ENCODE results near the gene HNF4A.

Gene HNF4A

DNA sequence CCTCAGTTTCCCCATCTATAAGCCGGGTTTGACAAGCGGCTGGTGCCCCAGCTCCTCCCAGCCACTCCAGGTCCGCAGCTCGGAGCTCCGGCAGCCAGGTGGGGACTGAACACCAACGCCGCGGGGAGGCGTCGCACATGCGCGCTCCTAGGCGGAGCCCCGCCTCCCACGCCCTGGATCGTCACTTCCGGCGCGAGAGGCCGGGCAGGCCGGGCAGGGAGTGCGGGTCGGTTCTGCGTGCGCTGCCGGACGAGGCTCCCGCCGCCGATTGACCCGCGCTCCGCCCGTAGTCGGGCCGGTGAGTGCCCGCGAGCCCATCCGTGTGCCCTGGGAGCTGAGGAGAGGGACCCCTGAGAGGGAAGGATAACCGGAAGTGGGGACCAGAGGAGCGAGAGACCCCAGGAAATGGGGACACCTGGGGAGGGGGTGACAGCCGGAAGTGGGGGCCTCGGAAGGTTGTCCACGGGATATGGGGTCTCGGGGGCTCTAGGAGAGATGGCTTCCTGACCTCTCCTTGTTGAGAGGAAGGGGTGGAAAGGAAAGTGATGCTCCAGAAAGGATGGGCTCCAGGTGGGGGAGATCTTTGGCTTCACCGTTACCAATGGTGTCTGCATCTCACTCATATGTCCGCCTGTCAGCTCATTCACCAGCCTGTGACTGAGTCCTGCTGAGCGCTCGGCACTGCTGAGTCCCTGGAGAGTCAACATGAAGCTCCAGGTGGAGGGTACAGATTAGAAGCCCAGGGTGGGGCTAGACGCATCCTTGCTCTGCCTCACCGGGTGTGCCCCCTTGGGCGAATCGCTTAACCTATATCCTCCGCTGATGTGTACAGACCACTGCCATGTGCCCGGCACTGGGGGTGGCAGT is 120.4 kb downstream of the HNF4A start, which contains the start of gene TTPAL:
TSS of gene TTPAL (plus strand) at position 181 of the 867 bp plus-strand sequence. CDS start 4,126 bp downstream, outside the sequence.
- DNase-seq, result peak; percentile 89 to 93

DNA sequence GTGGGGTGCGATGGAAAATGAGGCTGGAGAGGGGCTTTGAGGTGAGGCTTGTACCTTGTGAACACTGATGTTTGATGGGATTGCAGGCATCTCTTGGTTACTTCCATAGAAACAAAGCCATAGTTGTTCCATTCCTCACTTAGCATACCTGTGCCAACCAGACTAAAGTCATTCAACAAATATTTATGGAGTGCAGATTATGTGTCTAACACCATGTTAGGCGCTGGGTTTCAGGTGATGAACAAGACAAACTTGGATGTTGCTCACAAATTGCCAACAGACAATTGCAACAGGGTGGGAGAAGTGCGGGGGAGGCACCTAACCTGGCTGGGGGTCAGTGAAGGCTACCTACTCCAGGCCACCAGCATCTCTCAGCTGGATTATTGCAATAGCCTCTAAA is 121.7 kb downstream of the HNF4A start:
- DNase-seq, result no peak

DNA sequence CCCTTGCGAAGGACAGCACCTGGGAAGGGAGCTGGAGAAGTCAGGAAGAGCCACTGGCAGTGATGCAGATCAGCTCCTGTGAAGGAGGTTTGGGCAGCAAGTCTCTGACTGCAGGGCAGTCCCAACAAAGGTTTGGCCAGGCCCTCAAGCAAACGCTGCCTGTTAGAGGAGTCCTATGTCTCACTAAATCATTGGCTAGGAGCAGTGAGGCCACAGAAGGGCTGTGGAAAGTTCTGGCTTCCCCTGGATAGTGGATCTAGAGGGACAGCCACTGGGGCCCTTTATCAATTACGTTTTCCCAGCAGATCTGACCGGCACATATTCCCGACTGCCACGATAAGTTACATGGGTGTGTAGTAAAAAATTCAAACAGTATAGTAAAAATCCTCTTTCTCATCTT is 122.7 kb downstream of the HNF4A start:
- no peak for DNase-seq

DNA sequence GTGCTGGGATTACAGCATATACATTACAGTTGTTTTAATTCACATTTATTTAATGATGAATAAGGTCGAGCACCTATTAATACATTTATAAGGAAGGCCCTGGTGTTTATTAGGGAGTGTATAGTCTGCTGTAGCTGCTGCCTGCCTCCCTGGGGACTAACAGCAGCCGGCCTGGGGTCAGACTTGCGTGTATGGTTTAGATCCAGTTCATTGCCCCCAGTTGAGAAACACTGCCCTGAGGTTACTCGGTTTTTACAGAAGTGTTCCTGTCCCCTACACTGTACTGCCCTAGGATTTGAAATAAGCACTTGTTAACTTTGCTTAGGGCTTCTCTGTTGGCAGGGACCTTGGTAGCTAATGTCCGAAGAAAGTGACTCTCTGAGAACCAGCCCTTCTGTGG is 124.1 kb downstream of the HNF4A start:
- DNase-seq, result no peak

DNA sequence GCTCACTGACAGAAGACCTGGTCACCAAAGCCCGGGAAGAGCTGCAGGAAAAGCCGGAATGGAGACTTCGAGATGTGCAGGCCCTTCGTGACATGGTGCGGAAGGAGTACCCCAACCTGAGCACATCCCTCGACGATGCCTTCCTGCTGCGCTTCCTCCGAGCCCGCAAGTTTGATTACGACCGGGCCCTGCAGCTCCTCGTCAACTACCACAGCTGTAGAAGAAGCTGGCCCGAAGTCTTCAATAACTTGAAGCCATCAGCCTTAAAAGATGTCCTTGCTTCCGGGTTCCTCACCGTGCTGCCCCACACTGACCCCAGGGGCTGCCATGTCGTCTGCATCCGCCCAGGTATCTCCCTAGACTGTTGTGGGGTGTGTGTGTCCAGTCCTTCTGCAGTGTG is 124.6 kb downstream of the HNF4A start:
- no peak for DNase-seq

DNA sequence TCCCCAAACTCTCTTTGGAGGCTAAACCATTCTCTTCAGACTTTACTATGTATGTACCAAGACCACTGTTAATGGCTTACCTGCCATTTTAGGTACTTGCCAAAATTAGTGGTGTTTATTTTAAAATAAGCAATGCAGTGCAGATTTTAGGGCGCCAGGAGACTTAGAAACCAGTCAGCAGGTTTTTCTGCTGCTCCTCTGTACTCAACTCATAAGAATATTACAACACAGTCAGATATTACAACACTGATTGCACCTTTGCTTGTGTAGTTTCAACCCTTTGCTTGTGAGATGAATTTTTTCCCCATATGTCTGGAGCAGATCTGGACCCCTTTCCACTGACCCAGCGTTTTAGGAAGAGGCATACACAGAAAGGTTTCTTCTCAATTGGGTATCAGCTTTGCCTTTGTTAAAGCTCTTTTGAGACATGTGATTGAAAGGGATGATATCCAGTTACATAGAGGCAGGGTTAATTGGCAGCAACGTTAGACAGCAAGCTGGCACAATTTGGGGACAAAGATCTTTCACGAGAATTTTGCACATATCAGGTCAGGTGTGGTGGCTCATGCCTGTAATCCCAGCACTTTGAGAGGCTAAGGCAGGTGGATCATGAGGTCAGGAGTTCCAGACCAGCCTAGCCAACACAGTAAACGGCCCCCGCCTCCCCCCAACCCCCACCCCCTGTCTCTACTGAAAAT is 126.4 kb downstream of the HNF4A start:
- DNase-seq, result no peak

DNA sequence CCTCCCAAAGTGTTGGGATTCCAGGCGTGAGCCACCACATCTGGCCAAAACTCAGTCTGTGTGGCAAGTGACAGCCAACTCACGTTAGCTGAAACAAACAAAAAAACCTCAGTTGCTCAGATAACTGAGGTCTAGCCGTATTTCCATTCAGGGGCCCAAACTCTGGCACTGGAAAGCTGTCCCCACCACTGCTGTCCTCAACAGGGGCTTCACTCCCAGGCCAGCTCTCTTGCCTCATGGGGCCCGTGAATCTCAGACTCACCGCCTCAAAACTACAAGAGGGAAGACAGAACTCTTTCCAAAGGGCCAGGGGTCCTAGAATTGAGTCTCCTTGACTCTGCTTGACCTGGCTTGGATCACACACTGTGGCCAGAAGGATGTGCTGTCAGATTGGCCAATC is 127.6 kb downstream of the HNF4A start:
- DNase-seq, result no peak
